Measurements from ENCODE around the gene DOCK1.

Gene DOCK1

DNA sequence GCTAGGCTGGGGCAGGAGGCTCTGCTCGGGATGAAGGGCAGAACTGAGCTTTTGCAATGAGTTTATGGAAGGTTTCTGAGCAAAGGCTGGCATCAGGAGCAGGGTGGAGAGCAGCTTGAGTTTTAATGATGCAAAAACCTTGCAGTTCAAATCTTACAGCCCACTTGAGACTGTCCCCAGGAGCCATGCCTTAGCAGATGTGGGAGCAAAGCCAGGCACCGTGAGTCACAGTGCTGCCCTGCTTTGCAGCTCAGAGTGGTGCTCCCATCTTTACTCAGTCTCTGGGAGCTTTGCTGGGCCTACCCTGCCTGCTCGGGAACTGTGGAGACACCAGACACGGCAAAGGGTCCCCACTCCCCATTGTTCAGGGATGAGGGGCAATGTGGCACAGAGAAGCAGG, 521.5 kb downstream of the DOCK1 start:
- TF ChIP-seq EZH2phosphoT487 (IDR thresholded peaks at IDR 0.05; ENCODE audit: borderline replicate concordance) = no peak
- TF ChIP-seq, protein P1, sequence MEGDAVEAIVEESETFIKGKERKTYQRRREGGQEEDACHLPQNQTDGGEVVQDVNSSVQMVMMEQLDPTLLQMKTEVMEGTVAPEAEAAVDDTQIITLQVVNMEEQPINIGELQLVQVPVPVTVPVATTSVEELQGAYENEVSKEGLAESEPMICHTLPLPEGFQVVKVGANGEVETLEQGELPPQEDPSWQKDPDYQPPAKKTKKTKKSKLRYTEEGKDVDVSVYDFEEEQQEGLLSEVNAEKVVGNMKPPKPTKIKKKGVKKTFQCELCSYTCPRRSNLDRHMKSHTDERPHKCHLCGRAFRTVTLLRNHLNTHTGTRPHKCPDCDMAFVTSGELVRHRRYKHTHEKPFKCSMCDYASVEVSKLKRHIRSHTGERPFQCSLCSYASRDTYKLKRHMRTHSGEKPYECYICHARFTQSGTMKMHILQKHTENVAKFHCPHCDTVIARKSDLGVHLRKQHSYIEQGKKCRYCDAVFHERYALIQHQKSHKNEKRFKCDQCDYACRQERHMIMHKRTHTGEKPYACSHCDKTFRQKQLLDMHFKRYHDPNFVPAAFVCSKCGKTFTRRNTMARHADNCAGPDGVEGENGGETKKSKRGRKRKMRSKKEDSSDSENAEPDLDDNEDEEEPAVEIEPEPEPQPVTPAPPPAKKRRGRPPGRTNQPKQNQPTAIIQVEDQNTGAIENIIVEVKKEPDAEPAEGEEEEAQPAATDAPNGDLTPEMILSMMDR (conservative IDR thresholded peaks at IDR 0.05; ENCODE audit: low read length) = no peak
- Histone ChIP-seq H3K9me3 (ENCODE audit: insufficient read depth, low read depth, low read length) (peaks cover 11% of the 10 kb centered on the region; the same call in 1 of the 2 replicates), H3K36me3 (ENCODE audit: insufficient read depth, low read length) (no peaks in the 10 kb centered on the region), H3K4me1 (ENCODE audit: insufficient read depth, low read length, poor library complexity, severe bottlenecking) (no peaks in the 10 kb centered on the region), H2AFZ (ENCODE audit: low read length) (no peak overlapping the region), H3K4me3 (ENCODE audit: low read length, poor library complexity, severe bottlenecking) (no peak overlapping the region), H3K79me2 (ENCODE audit: insufficient read depth, low read length) (no peaks in the 10 kb centered on the region), H4K20me1 (ENCODE audit: insufficient read depth, low read length, poor library complexity, severe bottlenecking) (no peaks in the 10 kb centered on the region), H3K9me2 (replicated peaks; ENCODE audit: low read depth, low read length) (no peaks in the 10 kb centered on the region), H3K27me3 (ENCODE audit: insufficient read depth, low read length, poor library complexity, severe bottlenecking) (no peaks in the 10 kb centered on the region), H3F3A (ENCODE audit: low read depth) (no peaks in the 10 kb centered on the region), H3K9ac (ENCODE audit: low read depth, low read length, poor library complexity, severe bottlenecking) (no peak overlapping the region), H3K4me2 (ENCODE audit: low read depth, low read length, poor library complexity, severe bottlenecking) (no peak overlapping the region)

GRCh38 chr10:127427926-127428325, 522.7 kb downstream of the DOCK1 start:
- no peak for TF ChIP-seq EZH2phosphoT487 (IDR thresholded peaks at IDR 0.05; ENCODE audit: borderline replicate concordance)
- TF ChIP-seq, protein P1 (conservative IDR thresholded peaks at IDR 0.05; ENCODE audit: low read length) = no peak
- Histone ChIP-seq H3F3A (ENCODE audit: low read depth) (no peaks in the 10 kb centered on the region), H4K20me1 (ENCODE audit: insufficient read depth, low read length, poor library complexity, severe bottlenecking) (no peaks in the 10 kb centered on the region), H3K79me2 (ENCODE audit: insufficient read depth, low read length) (no peaks in the 10 kb centered on the region), H3K4me3 (ENCODE audit: low read length, poor library complexity, severe bottlenecking) (no peak overlapping the region), H3K27me3 (ENCODE audit: insufficient read depth, low read length, poor library complexity, severe bottlenecking) (no peaks in the 10 kb centered on the region), H3K4me2 (ENCODE audit: low read depth, low read length, poor library complexity, severe bottlenecking) (no peak overlapping the region), H3K36me3 (ENCODE audit: insufficient read depth, low read length) (no peaks in the 10 kb centered on the region), H3K4me1 (ENCODE audit: insufficient read depth, low read length, poor library complexity, severe bottlenecking) (no peaks in the 10 kb centered on the region), H2AFZ (ENCODE audit: low read length) (no peak overlapping the region), H3K9me3 (ENCODE audit: insufficient read depth, low read depth, low read length) (peaks cover 11% of the 10 kb centered on the region; the same call in 1 of the 2 replicates), H3K9ac (ENCODE audit: low read depth, low read length, poor library complexity, severe bottlenecking) (no peak overlapping the region), H3K9me2 (replicated peaks; ENCODE audit: low read depth, low read length) (no peaks in the 10 kb centered on the region)

- TF ChIP-seq, protein P1 (conservative IDR thresholded peaks at IDR 0.05; ENCODE audit: low read length) = no peak
- TF ChIP-seq EZH2phosphoT487 (IDR thresholded peaks at IDR 0.05; ENCODE audit: borderline replicate concordance) = no peak
- no peaks in the 10 kb centered on the region for H3F3A ChIP-seq (ENCODE audit: low read depth)
These were observed 523.3 kb downstream of the DOCK1 start for GRCh38 chr10:127428385-127428980.

More at GRCh38 chr10:127428385-127428980, 523.3 kb downstream of the DOCK1 start:
- no peaks in the 10 kb centered on the region for H3K27me3 ChIP-seq (ENCODE audit: insufficient read depth, low read length, poor library complexity, severe bottlenecking)
- no peak overlapping the region for H3K4me3 ChIP-seq (ENCODE audit: low read length, poor library complexity, severe bottlenecking)
- no peaks in the 10 kb centered on the region for H4K20me1 ChIP-seq (ENCODE audit: insufficient read depth, low read length, poor library complexity, severe bottlenecking)
- no peak overlapping the region for H2AFZ ChIP-seq (ENCODE audit: low read length)
- H3K9me3 ChIP-seq (ENCODE audit: insufficient read depth, low read depth, low read length) = peaks cover 11% of the 10 kb centered on the region; the same call in 1 of the 2 replicates
- H3K9ac ChIP-seq (ENCODE audit: low read depth, low read length, poor library complexity, severe bottlenecking) = no peak overlapping the region
- H3K4me2 ChIP-seq (ENCODE audit: low read depth, low read length, poor library complexity, severe bottlenecking) = no peak overlapping the region
- H3K9me2 ChIP-seq (replicated peaks; ENCODE audit: low read depth, low read length) = no peaks in the 10 kb centered on the region
- H3K4me1 ChIP-seq (ENCODE audit: insufficient read depth, low read length, poor library complexity, severe bottlenecking) = no peaks in the 10 kb centered on the region
- no peaks in the 10 kb centered on the region for H3K36me3 ChIP-seq (ENCODE audit: insufficient read depth, low read length)
- no peaks in the 10 kb centered on the region for H3K79me2 ChIP-seq (ENCODE audit: insufficient read depth, low read length)
